ENCODE measurements around the gene AIG1. TPM values are rescaled to one million over a fixed set of nuclear protein-coding genes. Genes with fewer than 3 reads are reported as not detected.
A peak's percentile ranks its signal among the peaks of the same experiment; 100 is the strongest.
"Not testable (repeated sequence)": the region's sequence is repeated elsewhere in the genome, so short reads cannot be mapped to it uniquely, and the experiment has no call there.

Gene AIG1
- total RNA-seq, 1 experiment from 2014 or later = 29.9 TPM

DNA sequence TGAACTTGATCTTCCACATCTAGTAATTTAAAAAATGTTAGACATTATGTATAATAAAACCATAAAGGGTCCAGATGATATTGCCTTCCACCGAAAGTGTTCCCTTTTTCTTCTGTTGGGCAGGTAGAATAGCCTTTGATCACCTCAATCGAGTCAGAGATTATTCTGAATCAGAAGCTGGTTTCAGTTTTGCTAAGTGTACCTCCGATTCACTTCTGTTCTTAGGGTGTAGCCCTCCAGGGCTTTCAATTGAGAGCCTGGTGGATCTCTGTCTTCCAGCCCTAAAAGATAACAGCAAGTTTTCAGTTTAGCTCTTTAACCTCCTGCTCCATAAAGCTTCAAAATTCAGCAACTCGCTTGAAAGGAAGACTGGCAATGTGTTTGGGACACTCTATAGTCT lies 21.1 kb upstream of the AIG1 start:
- Histone ChIP-seq H3K36me3 (no peaks in the 10 kb centered on the region), H3K27me3 (replicated peaks) (peaks cover 4% of the 10 kb centered on the region; the same call in 1 of the 2 replicates), H3K9me3 (replicated peaks) (no peaks in the 10 kb centered on the region), H3K4me3 (no peak overlapping the region), H3K27ac (no peak overlapping the region), H3K4me1 (replicated peaks) (no peaks in the 10 kb centered on the region)
- no peak for DNase-seq (ENCODE audit: low read depth in 1 of 2, low spot score in 2 of 2)

DNA sequence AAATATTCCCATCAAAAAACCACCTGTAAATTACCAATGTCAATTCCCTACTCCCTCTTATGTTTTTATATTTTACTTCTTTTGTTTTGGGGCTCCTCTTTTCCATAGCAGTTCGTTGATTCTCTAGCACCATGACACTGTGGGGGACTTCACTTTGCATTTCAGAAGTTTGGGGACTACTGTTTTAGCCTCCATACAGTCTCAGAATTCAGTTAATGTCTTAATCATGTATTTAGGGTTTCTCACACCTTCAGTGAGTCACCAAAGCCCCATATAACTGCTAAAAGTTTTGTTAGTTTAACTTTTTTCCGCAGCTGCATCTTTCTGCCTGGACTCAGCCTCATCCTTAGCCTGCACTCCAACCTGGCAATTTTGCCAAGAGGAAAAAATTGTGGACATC lies 20.7 kb upstream of the AIG1 start:
- Histone ChIP-seq H3K4me3 (no peak overlapping the region), H3K9me3 (replicated peaks) (no peaks in the 10 kb centered on the region), H3K27me3 (replicated peaks) (peaks cover 4% of the 10 kb centered on the region; the same call in 1 of the 2 replicates), H3K4me1 (replicated peaks) (no peaks in the 10 kb centered on the region), H3K27ac (no peak overlapping the region), H3K36me3 (no peaks in the 10 kb centered on the region)
- DNase-seq (ENCODE audit: low read depth in 1 of 2, low spot score in 2 of 2) = no peak

DNA sequence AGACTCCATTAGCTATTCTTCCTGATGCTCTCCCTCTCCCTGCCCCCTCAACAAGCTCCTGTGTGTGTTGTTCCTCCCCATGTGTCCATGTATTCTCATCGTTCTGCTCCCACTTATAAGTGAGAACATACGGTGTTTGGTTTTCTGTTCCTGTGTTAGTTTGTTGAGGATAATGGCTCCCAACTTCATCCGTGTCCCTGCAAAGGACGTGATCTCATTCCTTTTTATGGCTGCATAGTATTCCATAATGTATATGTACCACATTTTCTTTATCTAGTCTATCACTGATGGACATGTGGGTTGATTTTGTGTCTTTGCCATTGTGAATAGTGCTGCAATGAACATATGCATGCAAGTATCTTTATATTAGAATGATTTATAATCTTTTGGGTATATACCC lies 16.3 kb upstream of the AIG1 start:
- H3K4me3 ChIP-seq; H3K27me3 ChIP-seq (replicated peaks); H3K27ac ChIP-seq; H3K4me1 ChIP-seq (replicated peaks); DNase-seq (ENCODE audit: low read depth in 1 of 2, low spot score in 2 of 2); H3K36me3 ChIP-seq; H3K9me3 ChIP-seq (replicated peaks): not testable (repeated sequence)

DNA sequence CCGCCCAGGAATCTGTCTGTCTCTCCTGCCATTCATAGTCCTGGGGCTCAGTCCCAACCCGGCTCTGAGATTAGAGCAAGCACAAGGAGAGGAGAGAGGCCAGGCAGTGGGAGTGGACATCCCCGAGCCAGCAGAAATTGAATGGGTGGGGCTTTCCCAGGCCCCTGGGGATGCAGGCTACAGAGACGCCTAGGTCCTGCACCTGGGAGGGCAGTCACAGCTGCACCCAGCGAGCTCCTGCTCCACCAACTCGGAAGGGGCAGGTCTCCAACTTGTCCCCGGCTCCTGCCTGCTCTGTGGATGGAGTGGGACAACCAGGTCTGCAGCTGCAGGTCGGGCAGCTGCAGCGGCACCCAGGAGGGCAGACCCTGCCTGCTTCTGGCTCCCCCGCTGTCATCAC lies 11.1 kb upstream of the AIG1 start:
- H3K27me3 ChIP-seq (replicated peaks) = peaks cover 4% of the 10 kb centered on the region; the same call in 1 of the 2 replicates
- H3K4me1 ChIP-seq (replicated peaks) = no peaks in the 10 kb centered on the region
- DNase-seq (ENCODE audit: low read depth in 1 of 2, low spot score in 2 of 2) = no peak
- no peaks in the 10 kb centered on the region for H3K9me3 ChIP-seq (replicated peaks)
- no peak overlapping the region for H3K27ac ChIP-seq
- H3K4me3 ChIP-seq = no peak overlapping the region
- H3K36me3 ChIP-seq = no peaks in the 10 kb centered on the region

DNA sequence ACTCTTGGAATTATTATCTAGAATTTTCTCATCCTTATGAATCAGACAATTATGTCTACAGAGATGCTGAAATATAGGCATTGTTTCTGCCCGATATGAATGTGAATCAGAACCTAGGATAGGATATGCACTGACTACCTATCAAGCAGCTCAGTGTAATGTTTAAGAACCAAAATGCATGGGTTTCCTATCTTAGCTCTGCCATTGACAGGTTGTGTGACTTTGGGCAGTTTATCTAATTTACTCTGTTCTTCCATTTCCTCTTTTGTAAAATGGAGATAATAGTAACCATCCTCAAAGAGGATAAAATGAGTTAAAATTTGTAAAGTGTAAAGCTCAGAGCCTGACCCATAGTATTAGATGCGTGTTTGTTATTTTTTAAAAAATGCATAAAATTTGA lies 10.2 kb upstream of the AIG1 start:
- H3K9me3 ChIP-seq (replicated peaks) = no peaks in the 10 kb centered on the region
- peaks cover 4% of the 10 kb centered on the region; the same call in 1 of the 2 replicates for H3K27me3 ChIP-seq (replicated peaks)
- no peak overlapping the region for H3K4me3 ChIP-seq
- no peaks in the 10 kb centered on the region for H3K4me1 ChIP-seq (replicated peaks)
- DNase-seq (ENCODE audit: low read depth in 1 of 2, low spot score in 2 of 2) = no peak
- no peak overlapping the region for H3K27ac ChIP-seq
- no peaks in the 10 kb centered on the region for H3K36me3 ChIP-seq

DNA sequence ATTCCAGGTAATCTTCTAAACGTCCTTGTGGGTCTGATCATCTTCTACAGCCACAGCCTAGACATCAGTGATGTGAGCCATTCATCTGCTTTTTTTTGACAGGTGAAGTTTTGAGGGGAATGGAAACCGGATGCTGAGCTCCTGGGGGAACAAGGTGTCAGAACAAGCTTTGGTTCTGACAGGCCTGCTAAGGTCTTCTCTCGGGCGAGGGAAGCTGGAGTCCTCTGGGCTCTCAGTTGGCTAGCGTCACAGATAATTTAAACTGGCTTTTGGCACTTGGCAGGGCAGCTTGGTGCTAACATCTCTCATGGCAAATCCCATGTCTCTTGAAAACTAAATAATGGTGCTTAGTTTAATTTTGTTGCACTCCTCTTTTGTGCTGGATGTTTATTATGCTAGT lies 8.4 kb upstream of the AIG1 start:
- Histone ChIP-seq H3K4me1 (replicated peaks) (no peaks in the 10 kb centered on the region), H3K27me3 (replicated peaks) (no peaks in the 10 kb centered on the region), H3K36me3 (no peaks in the 10 kb centered on the region), H3K9me3 (replicated peaks) (no peaks in the 10 kb centered on the region), H3K4me3 (no peak overlapping the region), H3K27ac (no peak overlapping the region)
- no peak for DNase-seq (ENCODE audit: low read depth in 1 of 2, low spot score in 2 of 2)

DNA sequence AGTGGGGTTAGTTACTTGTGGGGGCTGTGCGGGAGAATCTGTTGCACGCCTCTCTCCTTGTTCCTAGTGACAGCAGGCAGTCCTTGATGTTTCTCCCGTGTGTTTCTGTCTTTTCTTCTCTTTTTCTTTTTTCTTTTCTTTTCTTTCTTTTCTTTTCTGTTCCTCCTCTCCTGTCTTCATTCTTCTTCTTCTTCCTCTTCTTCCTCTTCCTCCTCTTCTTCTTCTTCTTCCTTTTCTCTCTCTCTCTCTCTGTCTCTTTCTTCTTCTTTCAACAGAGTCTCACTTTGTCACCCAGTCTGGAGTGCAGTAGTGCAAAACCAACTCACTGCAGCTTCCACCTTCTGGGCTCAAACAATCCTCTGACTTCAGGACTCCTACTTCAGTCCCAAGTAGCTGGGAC lies 6.8 kb upstream of the AIG1 start:
- Histone ChIP-seq H3K4me3 (no peak overlapping the region), H3K9me3 (replicated peaks) (no peaks in the 10 kb centered on the region), H3K27me3 (replicated peaks) (no peaks in the 10 kb centered on the region), H3K4me1 (replicated peaks) (no peaks in the 10 kb centered on the region), H3K27ac (no peak overlapping the region), H3K36me3 (no peaks in the 10 kb centered on the region)
- no peak for DNase-seq (ENCODE audit: low read depth in 1 of 2, low spot score in 2 of 2)

DNA sequence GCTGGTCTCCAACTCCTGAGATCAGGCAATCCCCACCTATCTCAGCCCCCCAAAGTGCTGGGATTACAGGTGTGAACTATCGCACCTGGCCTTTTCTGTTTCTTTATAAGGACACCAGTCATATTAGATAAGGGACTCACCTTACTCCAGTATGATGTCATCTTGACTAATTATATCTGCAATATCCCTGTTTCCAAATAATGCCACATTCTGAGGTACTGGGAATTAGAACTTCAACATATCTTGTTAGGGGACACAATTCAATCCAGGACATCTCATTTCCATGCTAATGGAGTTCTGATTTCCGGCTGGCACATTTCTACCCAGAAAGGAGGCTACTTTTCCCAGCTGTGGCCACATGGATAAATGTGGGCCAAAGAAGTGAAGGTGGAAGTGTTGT lies 6.4 kb upstream of the AIG1 start:
- no peak for DNase-seq (ENCODE audit: low read depth in 1 of 2, low spot score in 2 of 2)
- Histone ChIP-seq H3K27me3 (replicated peaks) (no peaks in the 10 kb centered on the region), H3K27ac (no peak overlapping the region), H3K4me3 (no peak overlapping the region), H3K9me3 (replicated peaks) (no peaks in the 10 kb centered on the region), H3K4me1 (replicated peaks) (peaks cover 2% of the 10 kb centered on the region), H3K36me3 (no peaks in the 10 kb centered on the region)

DNA sequence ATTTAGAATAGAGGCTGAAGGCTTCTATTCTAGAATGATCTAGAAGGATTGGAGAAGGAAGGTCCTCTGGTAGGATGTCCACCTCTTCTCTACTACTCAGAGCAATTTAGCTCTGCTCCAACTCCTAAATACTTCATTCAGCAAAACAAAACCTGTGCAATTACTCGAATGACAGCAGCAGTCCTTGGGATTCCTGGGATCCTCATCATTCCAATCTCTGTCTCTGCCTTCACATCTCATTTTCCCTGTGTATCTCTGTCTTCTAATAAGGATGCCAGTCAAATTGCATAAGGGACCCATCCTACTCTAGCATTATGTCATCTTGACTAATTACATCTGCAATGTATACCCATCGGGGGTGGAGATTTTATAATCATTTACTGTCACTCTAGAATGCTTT lies 5.5 kb upstream of the AIG1 start:
- Histone ChIP-seq H3K36me3 (peaks cover under 1% of the 10 kb centered on the region), H3K27ac (no peak overlapping the region), H3K4me3 (no peak overlapping the region), H3K4me1 (replicated peaks) (peaks cover 11% of the 10 kb centered on the region), H3K27me3 (replicated peaks) (no peaks in the 10 kb centered on the region), H3K9me3 (replicated peaks) (no peaks in the 10 kb centered on the region)
- DNase-seq (ENCODE audit: low read depth in 1 of 2, low spot score in 2 of 2) = no peak

DNA sequence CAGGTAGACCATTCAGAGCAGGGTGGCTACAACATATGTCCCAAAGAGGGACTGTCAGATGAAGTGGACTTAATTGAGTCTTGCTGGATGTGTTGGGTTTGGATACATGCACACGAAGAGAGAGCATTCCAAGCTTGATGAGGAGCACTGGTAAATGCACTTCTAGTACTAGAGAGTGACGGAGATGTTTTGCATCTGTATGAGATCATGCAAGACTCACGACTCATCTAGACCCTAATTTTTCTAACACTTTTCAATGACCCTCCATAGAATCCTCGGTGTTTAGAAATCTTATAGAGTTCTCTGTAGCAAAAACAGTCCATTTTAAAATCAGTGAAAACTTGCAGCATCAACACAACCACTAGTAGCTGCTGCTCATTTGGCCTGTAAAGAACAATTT lies 4.8 kb upstream of the AIG1 start:
- no peak for DNase-seq (ENCODE audit: low read depth in 1 of 2, low spot score in 2 of 2)
- H3K4me3 ChIP-seq = no peak overlapping the region
- H3K4me1 ChIP-seq (replicated peaks) = peaks cover 14% of the 10 kb centered on the region
- H3K9me3 ChIP-seq (replicated peaks) = no peaks in the 10 kb centered on the region
- H3K27ac ChIP-seq = no peak overlapping the region
- peaks cover 4% of the 10 kb centered on the region for H3K36me3 ChIP-seq
- H3K27me3 ChIP-seq (replicated peaks) = no peaks in the 10 kb centered on the region

DNA sequence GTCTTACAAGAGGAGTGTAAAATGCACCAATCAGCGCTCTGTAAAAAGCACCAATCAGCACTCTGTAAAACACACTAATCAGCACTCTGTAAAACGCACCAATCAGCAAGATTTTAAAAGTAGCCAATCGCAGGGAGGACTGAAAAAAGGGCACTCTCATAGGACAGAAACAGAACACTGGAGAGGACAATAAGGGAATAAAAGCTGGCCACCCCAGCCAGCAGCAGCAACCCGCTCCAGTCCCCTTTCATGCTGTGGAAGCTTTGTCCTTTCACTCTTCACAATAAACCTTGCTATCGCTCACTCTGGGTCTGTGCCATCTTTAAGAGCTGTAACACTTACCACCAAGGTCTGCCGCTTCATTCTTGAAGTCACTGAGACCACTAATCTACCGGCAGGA lies 1.7 kb upstream of the AIG1 start:
- Histone ChIP-seq H3K27ac (no peak overlapping the region), H3K9me3 (replicated peaks) (no peaks in the 10 kb centered on the region), H3K27me3 (replicated peaks) (no peaks in the 10 kb centered on the region), H3K4me3 (no peak overlapping the region), H3K4me1 (replicated peaks) (peaks cover 20% of the 10 kb centered on the region), H3K36me3 (peaks cover 4% of the 10 kb centered on the region)
- no peak for DNase-seq (ENCODE audit: low read depth in 1 of 2, low spot score in 2 of 2)

DNA sequence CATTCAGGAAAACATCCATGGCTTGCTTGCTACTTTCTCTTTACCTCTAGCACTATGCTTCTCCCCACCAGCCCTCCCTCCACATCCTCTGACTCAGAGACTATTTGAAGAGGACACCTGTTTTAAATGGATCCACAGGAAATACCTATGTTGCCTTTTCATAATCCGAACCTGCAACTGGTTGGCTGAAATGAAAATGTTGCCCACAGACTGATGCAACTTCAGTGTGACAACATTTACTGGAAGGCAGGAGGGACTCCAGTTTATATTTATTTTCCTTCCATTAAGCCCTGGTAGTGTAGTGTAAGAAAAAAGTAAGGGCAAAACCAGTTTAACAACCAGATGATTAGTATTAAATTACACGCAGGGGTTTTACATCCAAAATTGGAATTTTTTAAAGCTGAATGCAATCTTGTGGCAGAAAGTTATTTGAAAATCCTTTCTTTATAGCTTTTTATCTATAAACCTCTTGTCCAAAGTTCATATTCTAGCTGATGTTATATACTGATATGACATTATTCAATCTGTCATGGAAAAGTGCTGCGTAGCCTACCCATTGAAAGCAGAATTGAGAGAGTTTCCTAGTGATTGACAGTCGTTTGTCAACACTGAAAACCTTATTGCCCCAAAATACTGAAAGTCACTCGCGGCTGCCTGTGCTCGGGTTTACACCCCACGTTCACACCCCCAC lies 881 bp upstream of the AIG1 start:
- H3K27ac ChIP-seq = peak overlapping the region; percentile 91
- H3K36me3 ChIP-seq = peaks cover 4% of the 10 kb centered on the region
- no peak for DNase-seq (ENCODE audit: low read depth in 1 of 2, low spot score in 2 of 2)
- H3K4me1 ChIP-seq (replicated peaks) = peaks cover 23% of the 10 kb centered on the region
- no peaks in the 10 kb centered on the region for H3K27me3 ChIP-seq (replicated peaks)
- no peaks in the 10 kb centered on the region for H3K9me3 ChIP-seq (replicated peaks)
- peak overlapping the region; percentile 93 for H3K4me3 ChIP-seq

DNA sequence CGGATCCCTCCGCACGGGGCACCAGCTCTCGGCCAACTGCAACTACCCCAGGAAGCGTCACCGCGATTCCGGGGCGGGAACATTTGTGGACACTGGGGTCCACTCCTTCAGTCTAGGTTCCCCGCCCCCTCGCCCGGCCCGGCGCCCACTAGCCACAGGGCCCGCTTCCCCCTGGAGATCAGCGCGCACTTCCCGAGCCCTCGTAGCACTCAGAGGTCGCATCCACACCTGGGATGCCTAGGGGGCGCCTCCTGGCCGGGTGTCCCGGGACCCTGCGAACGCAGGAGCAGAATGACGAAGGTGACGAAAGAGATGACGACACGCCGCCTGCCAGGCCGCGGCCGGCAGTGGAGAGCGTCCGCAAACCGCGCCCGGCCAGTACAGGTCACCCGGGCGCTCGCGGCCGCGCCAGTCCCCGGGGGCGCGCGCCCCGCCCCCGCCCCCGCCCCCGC lies 309 bp upstream of the AIG1 start:
- Histone ChIP-seq H3K4me1 (replicated peaks) (peaks cover 24% of the 10 kb centered on the region), H3K27ac (peak overlapping the region; percentile 91), H3K27me3 (replicated peaks) (no peaks in the 10 kb centered on the region), H3K36me3 (peaks cover 4% of the 10 kb centered on the region), H3K4me3 (peak overlapping the region; percentile 93), H3K9me3 (replicated peaks) (no peaks in the 10 kb centered on the region)
- peak; percentile 87 to 89 for DNase-seq (ENCODE audit: low read depth in 1 of 2, low spot score in 2 of 2)

DNA sequence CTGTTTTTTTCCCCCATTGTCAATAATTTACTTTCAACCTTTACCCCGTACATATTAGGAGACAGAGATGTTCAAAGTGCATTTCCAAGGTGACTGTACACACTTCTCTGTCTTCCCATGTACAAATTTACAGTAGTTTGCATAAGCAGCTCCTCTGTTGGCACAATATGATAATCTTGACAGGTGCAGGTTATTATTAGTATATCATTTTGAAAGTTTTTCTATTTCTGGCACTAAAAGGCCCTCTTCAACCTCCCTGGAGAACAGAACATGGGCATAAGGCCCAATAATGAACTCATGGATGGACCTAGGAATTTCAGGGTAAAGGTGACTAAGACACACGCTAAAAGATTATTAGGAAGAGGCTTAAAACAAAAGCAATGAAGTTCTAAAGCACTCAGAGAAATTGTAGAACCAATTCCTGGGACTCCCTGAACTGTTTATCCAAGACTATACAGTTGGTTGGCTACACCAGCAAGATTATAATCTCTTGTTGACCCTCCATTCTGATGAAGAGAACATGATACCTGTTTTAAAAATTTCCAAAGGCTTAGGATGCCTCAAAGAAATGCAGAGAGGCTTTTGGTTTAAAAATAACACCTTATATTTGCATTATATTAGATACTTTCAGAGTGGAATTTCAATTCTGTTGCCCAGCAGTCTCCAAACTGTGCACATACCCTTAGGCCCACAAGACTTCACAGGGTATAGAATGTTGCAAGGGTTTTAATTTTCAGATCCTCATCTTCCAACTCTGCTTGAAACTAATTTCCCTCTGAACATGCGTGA lies 1.1 kb downstream of the AIG1 start:
- no peaks in the 10 kb centered on the region for H3K9me3 ChIP-seq (replicated peaks)
- no peak for DNase-seq (ENCODE audit: low read depth in 1 of 2, low spot score in 2 of 2)
- peaks cover 24% of the 10 kb centered on the region for H3K4me1 ChIP-seq (replicated peaks)
- H3K4me3 ChIP-seq = peak overlapping the region; percentile 93; the same call in 1 of the 2 replicates
- H3K36me3 ChIP-seq = peaks cover 4% of the 10 kb centered on the region
- no peaks in the 10 kb centered on the region for H3K27me3 ChIP-seq (replicated peaks)
- no peak overlapping the region for H3K27ac ChIP-seq

Data from SJSA1 (cell line).